Mammary epithelial cell (primary cell): ENCODE data around the gene ASB1.

ENCODE experiments used
- CTCF ChIP-seq, 2 donors: IDR thresholded peaks in 1 of 2; conservative IDR thresholded peaks in 1 of 2; 2 replicates each; pipeline ENCODE4 v1.5.1; 2011 to 2012; ENCODE audit warnings: inconsistent platforms in 2 of 2, low read length in 2 of 2, mild to moderate bottlenecking in 2 of 2, control low read depth in 1 of 2, low read depth in 1 of 2; ENCODE audit not compliant: insufficient read depth in 1 of 2; ENCODE audit errors: extremely low read depth in 1 of 2
- EZH2 ChIP-seq: IDR thresholded peaks from 2 replicates; pipeline ENCODE4 v1.6.1; 2012; ENCODE audit warnings: low read length, inconsistent platforms, borderline replicate concordance

- no peak for TF ChIP-seq CTCF (conservative IDR thresholded peaks at IDR 0.05 in 1 of 2, IDR thresholded peaks at IDR 0.05 in 1 of 2; ENCODE audit: extremely low read depth in 1 of 2, insufficient read depth in 1 of 2, low read depth in 1 of 2, low read length in 2 of 2)
- TF ChIP-seq EZH2: no peak
These were observed 23.7 kb downstream of the ASB1 start for GRCh38 chr2:238450440-238450861.
